MM.1S (cell line): ENCODE results near the gene ING4.

Source experiments
- CTCF ChIP-seq: fragments of 300-600 bp; sonication (generic); IDR thresholded peaks from 2 replicates; pipeline ENCODE4 v1.5.1; 2016; ENCODE audit warnings: antibody characterized with exemption, low read length, mixed read lengths
- EZH2 ChIP-seq: fragments of 300-600 bp; sonication (generic); optimal IDR thresholded peaks from 2 replicates; pipeline ENCODE3; 2017; ENCODE audit warnings: low read depth, mild to moderate bottlenecking, antibody characterized with exemption, low read length, mixed read lengths

DNA sequence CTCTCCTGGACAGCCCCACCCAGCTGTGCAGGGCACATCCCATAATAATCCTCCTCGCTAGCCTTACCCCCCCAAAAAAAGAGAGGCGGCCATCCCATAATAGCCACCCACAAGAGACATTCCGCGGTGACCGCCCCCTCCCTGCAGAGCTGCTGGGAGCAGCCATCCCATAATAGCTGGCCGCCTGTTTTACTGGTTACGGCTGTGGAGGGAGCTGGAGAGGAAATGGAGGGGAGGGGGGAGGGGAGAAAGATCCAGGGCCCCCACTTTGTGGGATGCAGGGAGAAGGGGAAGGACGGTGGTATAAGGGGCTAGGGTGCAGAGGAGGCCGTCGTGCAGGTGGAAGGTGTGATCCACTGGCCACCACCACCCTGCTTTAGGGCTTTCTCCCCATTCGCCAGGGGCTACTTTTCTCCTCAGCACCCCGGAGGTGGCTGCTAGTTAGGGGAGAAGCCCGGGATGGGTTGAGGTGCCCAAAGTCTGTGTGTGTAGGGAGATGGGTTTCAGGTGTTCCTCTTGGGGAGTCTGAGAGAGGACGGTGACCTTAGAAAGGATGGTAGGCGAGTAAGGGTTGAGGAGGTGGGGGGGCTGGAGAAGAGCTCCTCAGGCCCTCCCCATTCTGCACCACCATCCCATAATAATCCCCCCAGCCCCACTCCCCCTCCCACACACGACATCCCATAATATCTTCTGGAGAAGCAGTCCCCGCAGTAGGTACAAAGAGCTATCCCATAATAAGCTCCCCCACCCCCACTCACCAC lies 49.7 kb downstream of the ING4 start:
- TF ChIP-seq CTCF (no peak), EZH2 (no peak)
